HAP-1 (cell line): ENCODE data around the gene INPP5A.

ENCODE experiments used
- DNase-seq, 2 experiments: peaks; one replicate each; pipeline ENCODE4 v3.0.0-alpha.2; 2016 to 2020; ENCODE audit warnings: low spot score in 2 of 2
- H3K27me3 ChIP-seq: fragments of 250-450 bp; sonication (Bioruptor Pico); 2 replicates; pipeline ENCODE4 v1.5.1; 2020; ENCODE audit warnings: low read depth, mild to moderate bottlenecking, moderate library complexity
- H3K36me3 ChIP-seq: fragments of 250-450 bp; sonication (Bioruptor Pico); replicated peaks from 2 replicates; pipeline ENCODE4 v1.5.1; 2020; ENCODE audit warnings: mild to moderate bottlenecking
- H3K4me1 ChIP-seq: fragments of 250-450 bp; sonication (Bioruptor Pico); 2 replicates; pipeline ENCODE4 v1.5.1; 2020; ENCODE audit warnings: mild to moderate bottlenecking
- H3K4me3 ChIP-seq: fragments of 250-450 bp; sonication (Bioruptor Pico); 2 replicates; pipeline ENCODE4 v1.5.1; 2020; ENCODE audit warnings: mild to moderate bottlenecking, moderate library complexity
- H3K9me3 ChIP-seq: fragments of 250-450 bp; sonication (Bioruptor Pico); 2 replicates; pipeline ENCODE4 v1.5.1; 2020; ENCODE audit warnings: mild to moderate bottlenecking, moderate library complexity
- in situ Hi-C: fragments of 300-500 bp; cut with MboI; formaldehyde crosslinking; loops from 3 replicates; pipeline ENCODE4 v1.14.3; 2020; ENCODE audit warnings: low sequenced_read_pairs, inconsistent platforms, mixed read lengths

Gene INPP5A

GRCh38 chr10:132706701-132707100 is 169.1 kb downstream of the INPP5A start:
- in situ Hi-C loops, result no loop called here
- no peaks in the 10 kb centered on the region for H3K36me3 ChIP-seq
- DNase-seq, result no peak

GRCh38 chr10:132707121-132707775 is 169.7 kb downstream of the INPP5A start:
- no peak for DNase-seq
- in situ Hi-C loops, result no loop called here
- Histone ChIP-seq H3K4me3 (no peak overlapping the region), H3K4me1 (no peaks in the 10 kb centered on the region), H3K36me3 (no peaks in the 10 kb centered on the region), H3K9me3 (no peaks in the 10 kb centered on the region; the same call in 1 of the 2 replicates), H3K27me3 (no peaks in the 10 kb centered on the region)

More at GRCh38 chr10:132706701-132707100, 169.1 kb downstream of the INPP5A start:
- Histone ChIP-seq H3K4me1 (no peaks in the 10 kb centered on the region), H3K27me3 (no peaks in the 10 kb centered on the region), H3K4me3 (no peak overlapping the region), H3K9me3 (no peaks in the 10 kb centered on the region; the same call in 1 of the 2 replicates)

- no peak for DNase-seq
- no peaks in the 10 kb centered on the region for H3K27me3 ChIP-seq
- H3K4me1 ChIP-seq, result no peaks in the 10 kb centered on the region
- in situ Hi-C loops, result no loop called here
- H3K36me3 ChIP-seq, result no peaks in the 10 kb centered on the region
- no peak overlapping the region for H3K4me3 ChIP-seq
- no peaks in the 10 kb centered on the region; the same call in 1 of the 2 replicates for H3K9me3 ChIP-seq
Observed at GRCh38 chr10:132707776-132708171, 170.2 kb downstream of the INPP5A start.

DNA sequence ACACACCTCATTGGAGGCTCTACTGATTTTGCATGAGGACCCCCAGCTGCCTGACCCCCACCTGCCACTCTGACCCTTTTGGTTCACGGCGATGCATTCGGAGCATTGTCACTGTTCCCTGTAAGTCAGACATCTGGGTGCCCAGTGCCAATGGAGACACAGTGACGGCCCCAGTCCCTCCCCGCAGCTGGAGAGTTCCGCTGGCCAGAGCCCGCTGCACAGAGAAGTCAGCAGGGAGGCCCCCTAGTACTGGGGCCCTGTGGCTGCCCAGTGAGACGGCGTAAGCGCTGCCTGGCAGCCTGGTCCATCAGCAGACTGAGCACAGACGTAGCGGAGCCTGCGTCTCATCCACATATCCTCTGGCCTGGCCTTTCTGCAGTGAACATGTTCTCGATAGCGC is 170.9 kb downstream of the INPP5A start:
- H3K27me3 ChIP-seq, result no peaks in the 10 kb centered on the region
- no peaks in the 10 kb centered on the region for H3K36me3 ChIP-seq
- in situ Hi-C loops, result no loop called here
- no peak for DNase-seq
- no peak overlapping the region for H3K4me3 ChIP-seq
- no peaks in the 10 kb centered on the region; the same call in 1 of the 2 replicates for H3K9me3 ChIP-seq
- H3K4me1 ChIP-seq, result no peaks in the 10 kb centered on the region

DNA sequence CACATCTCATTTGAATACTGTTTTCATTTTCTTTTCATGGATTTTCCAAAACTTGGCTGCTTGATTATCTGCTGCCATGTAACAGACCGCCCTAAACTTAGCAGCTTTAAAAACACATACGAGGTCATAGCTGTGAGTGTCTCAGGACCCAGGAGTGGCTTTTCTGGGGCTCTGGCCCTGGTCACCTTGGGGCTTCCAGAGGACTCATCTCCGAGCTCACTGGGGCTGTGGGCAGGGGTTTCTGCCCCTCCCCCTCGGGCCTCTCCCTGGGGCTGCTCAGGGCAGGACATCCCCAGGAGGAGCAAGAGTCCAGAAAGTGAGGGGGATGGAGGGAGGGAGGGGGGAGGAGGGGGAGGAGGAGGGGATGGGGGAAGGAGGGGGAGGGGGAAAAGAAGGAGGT is 171.3 kb downstream of the INPP5A start:
- H3K4me1 ChIP-seq, result no peaks in the 10 kb centered on the region
- no peak for DNase-seq

DNA sequence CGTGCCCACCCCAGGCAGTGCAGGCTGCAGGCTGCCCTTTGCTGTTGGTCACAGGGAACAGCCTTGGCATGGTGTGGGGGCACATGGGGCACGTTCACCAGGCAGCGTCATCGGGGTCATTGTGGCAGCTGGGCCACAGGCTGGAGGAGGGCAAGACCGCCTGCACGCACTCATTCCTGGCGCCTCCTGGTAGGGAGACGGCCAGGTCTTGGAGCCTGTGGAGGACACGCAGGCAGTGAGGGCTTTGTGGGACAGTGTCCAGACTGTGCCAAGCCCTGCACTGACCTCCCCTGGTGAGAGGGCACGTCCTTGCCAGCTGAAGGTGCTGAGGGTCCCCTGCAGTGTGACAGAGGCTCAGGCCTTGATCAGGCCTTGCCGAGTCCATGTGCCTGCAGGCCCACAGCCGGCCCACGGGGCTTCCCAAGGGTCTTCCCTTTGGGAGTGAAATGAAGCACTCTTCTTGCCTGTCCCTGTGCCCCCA is 171.9 kb downstream of the INPP5A start:
- Histone ChIP-seq H3K36me3 (no peaks in the 10 kb centered on the region), H3K4me3 (no peak overlapping the region), H3K27me3 (no peaks in the 10 kb centered on the region), H3K9me3 (no peaks in the 10 kb centered on the region; the same call in 1 of the 2 replicates), H3K4me1 (no peaks in the 10 kb centered on the region)
- DNase-seq, result no peak
- in situ Hi-C loops, result no loop called here

More for the DNA sequence above, 171.3 kb downstream of the INPP5A start:
- in situ Hi-C loops, result no loop called here
- Histone ChIP-seq H3K4me3 (no peak overlapping the region), H3K9me3 (no peaks in the 10 kb centered on the region; the same call in 1 of the 2 replicates), H3K36me3 (no peaks in the 10 kb centered on the region), H3K27me3 (no peaks in the 10 kb centered on the region)

GRCh38 chr10:132710036-132710686 is 172.6 kb downstream of the INPP5A start:
- DNase-seq, result no peak
- Histone ChIP-seq H3K9me3 (no peaks in the 10 kb centered on the region; the same call in 1 of the 2 replicates), H3K27me3 (no peaks in the 10 kb centered on the region), H3K36me3 (no peaks in the 10 kb centered on the region), H3K4me3 (no peak overlapping the region), H3K4me1 (no peaks in the 10 kb centered on the region)
- in situ Hi-C loops, result no loop called here

DNA sequence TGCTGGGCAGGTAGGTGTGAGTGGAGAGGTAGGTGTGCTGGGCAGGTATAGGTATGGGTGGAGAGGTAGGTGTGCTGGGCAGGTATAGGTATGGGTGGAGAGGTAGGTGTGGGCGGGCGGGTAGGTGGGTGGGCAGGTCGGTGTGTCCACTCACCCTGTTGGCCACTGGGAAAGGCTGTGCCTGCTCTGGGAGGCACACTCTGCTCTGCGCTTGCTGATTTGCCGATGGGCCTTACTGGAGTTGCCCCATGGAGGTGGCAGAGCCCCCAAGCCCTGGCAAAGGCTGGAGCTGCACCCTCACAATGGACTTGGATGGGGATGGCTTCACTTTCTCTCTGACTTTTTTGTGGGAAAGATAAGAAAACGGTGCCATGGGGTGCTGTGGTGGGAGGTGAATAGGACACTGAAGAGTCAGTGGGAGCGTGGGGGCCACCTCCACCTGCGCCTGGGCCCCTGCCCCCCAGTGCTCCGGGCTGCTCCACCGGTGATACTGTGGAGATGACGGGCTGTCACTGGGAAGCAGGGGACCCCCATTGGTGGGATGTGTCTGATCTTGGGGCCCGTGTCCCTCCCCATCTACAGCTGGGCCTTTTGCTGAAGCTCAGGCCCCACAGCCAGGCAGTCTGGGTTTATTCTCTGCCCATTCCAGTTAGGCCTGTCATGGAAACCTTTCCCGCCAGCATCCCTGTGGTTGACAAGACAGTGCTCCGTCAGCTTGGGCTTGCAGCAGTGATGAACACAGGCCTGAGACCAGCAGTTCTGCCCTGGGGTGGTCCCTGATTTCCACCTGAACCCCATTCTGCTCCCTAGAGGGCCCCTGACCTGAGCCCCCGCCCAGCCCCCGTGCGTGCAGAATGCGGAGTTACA is 173.4 kb downstream of the INPP5A start:
- DNase-seq, result no peak
- Histone ChIP-seq H3K36me3 (no peaks in the 10 kb centered on the region), H3K4me1 (no peaks in the 10 kb centered on the region), H3K4me3 (no peak overlapping the region), H3K9me3 (no peaks in the 10 kb centered on the region; the same call in 1 of the 2 replicates), H3K27me3 (no peaks in the 10 kb centered on the region)
- in situ Hi-C loops, result no loop called here

DNA sequence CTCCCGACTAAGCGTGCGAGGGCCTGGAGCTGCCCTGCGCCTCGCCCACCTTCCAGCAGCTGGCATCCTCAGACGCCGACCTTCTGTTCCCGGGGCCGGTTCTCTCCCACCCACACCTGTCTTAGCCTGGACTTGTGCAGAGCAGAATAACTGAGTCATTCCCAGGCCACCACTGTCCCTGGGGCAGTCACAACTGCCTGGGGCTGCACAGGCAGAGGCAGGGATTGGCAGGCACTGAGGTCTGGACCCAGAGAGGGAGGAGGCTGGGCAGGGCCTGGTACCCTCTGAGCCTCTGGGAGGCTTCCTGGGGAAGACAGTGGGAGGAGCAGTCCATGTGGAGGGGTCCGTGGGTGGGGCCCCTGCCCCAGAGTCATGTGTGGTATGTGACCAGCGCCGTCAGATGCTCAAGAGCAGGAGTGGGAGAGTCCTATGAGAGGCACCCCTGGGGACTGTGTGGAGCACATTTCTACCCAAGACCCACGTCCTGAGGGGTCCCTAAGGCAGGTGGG is 174.1 kb downstream of the INPP5A start:
- H3K4me3 ChIP-seq, result no peak overlapping the region
- H3K9me3 ChIP-seq, result no peaks in the 10 kb centered on the region
- H3K4me1 ChIP-seq, result no peaks in the 10 kb centered on the region
- no peak for DNase-seq
- H3K27me3 ChIP-seq, result no peaks in the 10 kb centered on the region
- in situ Hi-C loops, result no loop called here
- H3K36me3 ChIP-seq, result no peaks in the 10 kb centered on the region

GRCh38 chr10:132712291-132712690 is 174.7 kb downstream of the INPP5A start:
- H3K27me3 ChIP-seq, result no peaks in the 10 kb centered on the region
- DNase-seq, result no peak
- in situ Hi-C loops, result no loop called here

DNA sequence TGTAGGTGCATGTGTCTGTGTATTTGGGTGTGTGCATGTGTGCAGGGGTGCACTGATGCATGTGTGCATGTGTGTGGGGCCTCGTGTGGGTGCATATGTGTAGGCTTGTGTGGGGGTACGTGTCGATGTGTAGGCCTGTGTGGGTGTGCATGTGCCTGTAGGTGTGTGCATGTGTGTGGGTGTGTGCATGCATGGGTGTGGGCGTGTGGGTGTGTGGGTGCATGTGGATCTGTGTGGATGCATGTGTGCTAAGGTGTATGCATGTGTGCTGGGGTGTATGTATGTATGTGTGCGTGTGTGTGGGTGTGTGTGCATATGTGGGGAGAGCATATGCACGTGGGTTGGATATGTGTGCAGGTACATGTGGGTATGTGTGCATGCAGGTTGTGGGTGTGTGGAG is 175.2 kb downstream of the INPP5A start:
- DNase-seq, result no peak
- Histone ChIP-seq H3K4me1 (no peaks in the 10 kb centered on the region), H3K36me3 (no peaks in the 10 kb centered on the region), H3K9me3 (no peaks in the 10 kb centered on the region), H3K4me3 (no peak overlapping the region), H3K27me3 (no peaks in the 10 kb centered on the region)
- in situ Hi-C loops, result no loop called here

More at GRCh38 chr10:132712291-132712690, 174.7 kb downstream of the INPP5A start:
- H3K36me3 ChIP-seq, result no peaks in the 10 kb centered on the region
- H3K4me1 ChIP-seq, result no peaks in the 10 kb centered on the region
- H3K9me3 ChIP-seq, result no peaks in the 10 kb centered on the region
- H3K4me3 ChIP-seq, result no peak overlapping the region

DNA sequence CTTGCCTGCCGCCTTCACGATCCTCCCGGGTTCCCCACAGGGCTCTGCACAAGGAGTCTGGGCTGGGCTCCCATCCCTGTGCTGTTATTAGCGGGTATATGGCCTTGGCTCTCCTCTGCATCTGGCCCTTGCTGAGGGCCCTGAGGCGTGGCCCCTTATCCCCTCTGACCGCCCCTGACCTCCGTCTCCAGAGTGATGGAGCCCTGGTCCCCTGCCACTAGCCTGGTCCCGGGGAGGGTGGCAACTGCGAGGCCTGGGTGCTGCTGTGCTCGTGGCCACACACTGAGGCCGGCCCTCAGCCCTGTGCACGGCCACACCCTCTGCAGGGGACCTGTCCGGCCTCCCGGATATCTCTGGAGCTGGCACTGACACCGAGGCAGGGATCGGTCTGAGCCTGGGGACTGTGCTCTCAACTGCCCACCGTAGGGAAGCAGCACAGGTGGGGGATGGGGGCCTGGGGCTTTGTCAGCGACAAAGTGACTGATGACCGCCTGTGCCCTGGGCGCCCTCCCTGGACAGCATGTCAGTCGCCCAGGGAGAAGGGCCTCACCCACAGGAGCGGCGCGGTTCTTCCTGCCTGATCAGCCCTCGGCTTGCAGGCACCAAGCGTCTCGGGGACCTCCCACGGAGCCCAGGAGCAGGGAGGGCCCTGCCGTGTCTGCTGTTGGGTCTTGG is 176.0 kb downstream of the INPP5A start:
- H3K9me3 ChIP-seq, result no peaks in the 10 kb centered on the region

More for the DNA sequence above, 176.0 kb downstream of the INPP5A start:
- in situ Hi-C loops, result no loop called here
- Histone ChIP-seq H3K4me1 (no peaks in the 10 kb centered on the region), H3K4me3 (no peak overlapping the region), H3K27me3 (no peaks in the 10 kb centered on the region), H3K36me3 (no peaks in the 10 kb centered on the region)
- no peak for DNase-seq
